Activated T-helper 1 cell treated with anti-CD3 and anti-CD28 coated beads, Interleukin-2, amount 50 U/mL, for 16 hours (primary cell): ENCODE results near the gene ASIC4.

Experiments used
- DNase-seq, 2 donors: peaks; one replicate each; pipeline ENCODE4 v3.0.0-alpha.2; 2020; ENCODE audit warnings: low read depth in 1 of 2, low spot score in 1 of 2

Gene ASIC4

GRCh38 chr2:219514196-219514761 lies at the start of gene ASIC4:
Gene ASIC4, plus strand, starts transcription at chr2:219514482. Its CDS starts 243 bp downstream, at chr2:219514725.
- no peak for DNase-seq

- no peak for DNase-seq
Measured at GRCh38 chr2:219465659-219466561, 48.4 kb upstream of the ASIC4 start.

GRCh38 chr2:219466816-219467735 lies 47.2 kb upstream of the ASIC4 start:
- no peak for DNase-seq

GRCh38 chr2:219467736-219468075 lies 46.6 kb upstream of the ASIC4 start:
- no peak for DNase-seq

- DNase-seq, result no peak
Measured at GRCh38 chr2:219468410-219469185, 45.7 kb upstream of the ASIC4 start.

GRCh38 chr2:219469186-219469724 lies 45.0 kb upstream of the ASIC4 start:
- DNase-seq, result no peak

- DNase-seq, result no peak
Measured at GRCh38 chr2:219470429-219470828, 43.9 kb upstream of the ASIC4 start.

- DNase-seq, result no peak
Measured at GRCh38 chr2:219471476-219472371, 42.6 kb upstream of the ASIC4 start.

GRCh38 chr2:219472629-219473187 lies 41.6 kb upstream of the ASIC4 start:
- DNase-seq, result no peak

GRCh38 chr2:219473511-219473910 lies 40.8 kb upstream of the ASIC4 start:
- no peak for DNase-seq

GRCh38 chr2:219474285-219475060 lies 39.8 kb upstream of the ASIC4 start:
- DNase-seq, result no peak

GRCh38 chr2:219475278-219475677 lies 39.0 kb upstream of the ASIC4 start:
- DNase-seq, result no peak

GRCh38 chr2:219475697-219476651 lies 38.3 kb upstream of the ASIC4 start:
- DNase-seq, result peak in 1 of 2 donors; percentile 35

GRCh38 chr2:219476652-219477151 lies 37.6 kb upstream of the ASIC4 start:
- no peak for DNase-seq

- DNase-seq, result no peak
Measured at GRCh38 chr2:219477179-219477578, 37.1 kb upstream of the ASIC4 start.

- DNase-seq, result no peak
Measured at GRCh38 chr2:219477815-219478214, 36.5 kb upstream of the ASIC4 start.

- DNase-seq, result no peak
Measured at GRCh38 chr2:219478916-219479315, 35.4 kb upstream of the ASIC4 start.
